Ishikawa (cell line): Measurements from ENCODE around the gene URB2.

ENCODE experiments used
- CEBPB ChIP-seq: IDR thresholded peaks from 2 replicates; pipeline ENCODE4 v1.6.1; 2012
- CREB1 ChIP-seq: IDR thresholded peaks from 2 replicates; pipeline ENCODE4 v1.6.1; 2012; ENCODE audit warnings: low read depth
- EGR1 ChIP-seq: IDR thresholded peaks from 2 replicates; pipeline ENCODE4 v1.6.1; 2012
- EP300 ChIP-seq: IDR thresholded peaks from 2 replicates; pipeline ENCODE4 v1.6.1; 2012; ENCODE audit warnings: borderline replicate concordance
- FOXM1 ChIP-seq: IDR thresholded peaks from 2 replicates; pipeline ENCODE4 v1.6.1; 2012; ENCODE audit warnings: low read depth, borderline replicate concordance
- MAX ChIP-seq: IDR thresholded peaks from 2 replicates; pipeline ENCODE4 v1.6.1; 2012
- NFIC ChIP-seq: IDR thresholded peaks from 2 replicates; pipeline ENCODE4 v1.6.1; 2012
- RAD21 ChIP-seq: IDR thresholded peaks from 2 replicates; pipeline ENCODE4 v1.6.1; 2012; ENCODE audit warnings: low read depth
- REST ChIP-seq: IDR thresholded peaks from 2 replicates; pipeline ENCODE4 v1.6.1; 2012; ENCODE audit warnings: low read depth, mild to moderate bottlenecking
- TAF1 ChIP-seq: IDR thresholded peaks from 2 replicates; pipeline ENCODE4 v1.6.1; 2012; ENCODE audit warnings: low read depth, mild to moderate bottlenecking
- TCF12 ChIP-seq: IDR thresholded peaks from 2 replicates; pipeline ENCODE4 v1.6.1; 2012; ENCODE audit warnings: low read depth
- TEAD4 ChIP-seq: IDR thresholded peaks from 2 replicates; pipeline ENCODE4 v1.6.1; 2012
- USF1 ChIP-seq: IDR thresholded peaks from 2 replicates; pipeline ENCODE4 v1.6.1; 2012
- YY1 ChIP-seq: IDR thresholded peaks from 2 replicates; pipeline ENCODE4 v1.6.1; 2012; ENCODE audit warnings: low read depth
- ZBTB7A ChIP-seq: IDR thresholded peaks from 2 replicates; pipeline ENCODE4 v1.6.1; 2012; ENCODE audit warnings: low read depth

Gene URB2

DNA sequence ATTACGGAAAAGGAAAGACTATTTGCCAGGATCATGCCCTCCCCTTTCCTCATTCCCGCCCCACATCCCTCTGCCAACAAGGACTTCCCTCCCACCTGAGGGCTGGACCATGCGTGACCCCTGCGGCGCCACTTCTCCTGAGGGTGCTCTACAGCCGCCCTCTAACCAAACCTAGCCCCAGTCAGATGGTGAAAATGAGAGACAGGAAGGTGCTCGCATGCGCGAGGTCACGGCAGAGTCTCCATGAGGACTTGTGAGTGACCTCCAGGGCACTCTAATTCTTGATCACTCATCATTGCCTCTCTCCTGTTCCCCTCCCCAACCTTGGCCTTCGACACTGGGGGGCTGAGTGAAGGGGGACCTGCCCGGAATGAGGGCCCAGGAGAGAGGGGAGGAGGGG lies 32.2 kb upstream of the URB2 start:
- no peak for TF ChIP-seq FOXM1
- TF ChIP-seq CEBPB, result no peak
- no peak for TF ChIP-seq NFIC
- TF ChIP-seq RAD21, result no peak
- no peak for TF ChIP-seq USF1
- TF ChIP-seq TEAD4, result no peak
- TF ChIP-seq ZBTB7A, result no peak
- TF ChIP-seq TCF12, result no peak
- no peak for TF ChIP-seq CREB1
- no peak for TF ChIP-seq REST
- no peak for TF ChIP-seq EP300
- no peak for TF ChIP-seq MAX
- TF ChIP-seq YY1, result no peak
- TF ChIP-seq EGR1, result no peak
- no peak for TF ChIP-seq TAF1

- TF ChIP-seq CREB1 (no peak), NFIC (no peak), EGR1 (no peak), TEAD4 (no peak), FOXM1 (no peak), RAD21 (no peak), EP300 (no peak), TCF12 (no peak), CEBPB (no peak), MAX (no peak), USF1 (no peak), ZBTB7A (no peak), REST (no peak), TAF1 (no peak), YY1 (no peak)
These were observed 31.6 kb upstream of the URB2 start for GRCh38 chr1:229594227-229595008.

DNA sequence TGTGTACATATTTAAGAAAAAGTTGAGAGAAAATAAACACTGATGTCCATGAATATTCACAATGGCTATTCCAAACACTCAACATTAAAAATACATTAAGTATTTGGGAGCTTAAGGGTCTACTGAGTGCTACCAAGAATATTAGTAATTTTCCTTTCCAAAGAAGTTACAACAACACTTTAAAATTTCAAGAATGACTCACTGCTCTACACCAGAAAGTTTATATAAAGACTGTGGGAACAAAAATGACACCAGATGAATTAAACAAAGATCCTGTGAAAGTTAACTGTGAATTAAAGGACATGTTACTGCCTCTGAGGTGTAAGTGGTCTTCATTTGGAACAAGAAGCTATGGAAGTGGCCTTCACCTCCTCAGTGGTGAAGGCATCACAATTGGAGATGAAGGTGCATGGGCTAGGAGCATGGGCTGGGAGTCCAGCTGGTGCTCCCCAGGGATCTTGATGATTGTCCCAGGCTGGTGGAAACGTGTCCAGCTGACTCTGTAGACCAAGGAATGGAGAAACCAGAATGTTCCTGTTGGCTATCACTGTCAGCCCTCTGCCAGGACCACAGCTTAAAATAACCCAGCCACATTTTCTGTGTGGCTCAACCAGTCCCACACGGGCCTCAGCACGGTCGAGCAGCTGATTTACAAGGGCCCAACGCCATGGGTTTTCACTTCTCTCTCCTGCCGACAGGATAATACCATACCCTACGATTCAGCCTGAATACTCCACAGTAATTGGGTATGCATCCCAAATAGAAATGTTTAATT lies 28.9 kb upstream of the URB2 start:
- TF ChIP-seq MAX, result no peak
- TF ChIP-seq ZBTB7A, result no peak
- no peak for TF ChIP-seq NFIC
- no peak for TF ChIP-seq REST
- TF ChIP-seq EP300, result no peak
- TF ChIP-seq TEAD4, result no peak
- TF ChIP-seq FOXM1, result no peak
- no peak for TF ChIP-seq CEBPB
- no peak for TF ChIP-seq CREB1
- no peak for TF ChIP-seq USF1
- no peak for TF ChIP-seq EGR1
- TF ChIP-seq TCF12, result no peak
